Myocyte (in vitro differentiated cells): Measurements from ENCODE around the gene PLCG2. TPM values are rescaled to one million over a fixed set of nuclear protein-coding genes. Genes with fewer than 3 reads are reported as not detected.
"Not testable (repeated sequence)": the region's sequence is repeated elsewhere in the genome, so short reads cannot be mapped to it uniquely, and the experiment has no call there.

ENCODE experiments used
- DNase-seq: peaks from one replicate; pipeline ENCODE4 v3.0.0-alpha.2; 2012; ENCODE audit warnings: low read depth
- total RNA-seq: library from RNA; depleted of rRNA; stranded (reverse); fragments of >200 nt; gene quantifications from 2 replicates; pipeline ENCODE4 v1.2.3, GENCODE V29; 2014

PLCG2 gene
- total RNA-seq, 1 donor from 2014 or later, result 0.11 TPM

- not testable (repeated sequence) for DNase-seq
Observed at GRCh38 chr16:81934711-81935110, 155.6 kb downstream of the PLCG2 start.

- DNase-seq, result no peak
Observed at GRCh38 chr16:81936209-81937000, 157.3 kb downstream of the PLCG2 start.

GRCh38 chr16:81937305-81938038, 158.4 kb downstream of the PLCG2 start:
- DNase-seq, result peak; percentile 47

GRCh38 chr16:81938326-81939163, 159.5 kb downstream of the PLCG2 start:
- no peak for DNase-seq

GRCh38 chr16:81939164-81940056, 160.3 kb downstream of the PLCG2 start:
- DNase-seq, result no peak

GRCh38 chr16:81940781-81941560, 161.9 kb downstream of the PLCG2 start:
- DNase-seq, result peak; percentile 73

- no peak for DNase-seq
Observed at GRCh38 chr16:81942007-81942601, 163.0 kb downstream of the PLCG2 start.

- DNase-seq, result peak; percentile 90
Observed at GRCh38 chr16:81945665-81946064, 166.6 kb downstream of the PLCG2 start.

- peak; percentile 73 for DNase-seq
Observed at GRCh38 chr16:81946206-81946605, 167.1 kb downstream of the PLCG2 start.

- DNase-seq, result no peak
Observed at GRCh38 chr16:81951564-81951963, 172.5 kb downstream of the PLCG2 start.

- no peak for DNase-seq
Observed at GRCh38 chr16:81956213-81956948, 177.3 kb downstream of the PLCG2 start.

- DNase-seq, result no peak
Observed at GRCh38 chr16:81964808-81965207, 185.7 kb downstream of the PLCG2 start.

- no peak for DNase-seq
Observed at GRCh38 chr16:81967358-81967757, 188.3 kb downstream of the PLCG2 start.

- no peak for DNase-seq
Observed at GRCh38 chr16:81971853-81972252, 192.8 kb downstream of the PLCG2 start.

- no peak for DNase-seq
Observed at GRCh38 chr16:81973737-81974136, 194.6 kb downstream of the PLCG2 start.

- no peak for DNase-seq
Observed at GRCh38 chr16:81975637-81976036, 196.5 kb downstream of the PLCG2 start.

GRCh38 chr16:81977335-81977942, 198.3 kb downstream of the PLCG2 start:
- DNase-seq, result not testable (repeated sequence)

- no peak for DNase-seq
Observed at GRCh38 chr16:81987121-81987520, 208.0 kb downstream of the PLCG2 start.
